Measurements from ENCODE around the gene SLC10A6.

GRCh38 chr4:86848732-86849619 is at the start of gene SLC10A6:
- TF ChIP-seq CTCF (IDR thresholded peaks at IDR 0.05): no peak
- TF ChIP-seq POLR2A (IDR thresholded peaks at IDR 0.05): no peak
